PC-3 (cell line): ENCODE data around the gene EPS8L2.
"Not testable (repeated sequence)": the region's sequence is repeated elsewhere in the genome, so short reads cannot be mapped to it uniquely, and the experiment has no call there.

Experiments used
- CTCF ChIP-seq: fragments of 300-600 bp; sonication (generic); conservative IDR thresholded peaks from 2 replicates; pipeline ENCODE4 v1.5.1; 2017; ENCODE audit warnings: antibody characterized with exemption, low read depth, mild to moderate bottlenecking, low read length
- EZH2phosphoT487 ChIP-seq: fragments of 300-600 bp; sonication (generic); IDR thresholded peaks from 2 replicates; pipeline ENCODE4 v1.6.1; 2018; ENCODE audit warnings: mild to moderate bottlenecking, antibody characterized with exemption, low read length, borderline replicate concordance

- not testable (repeated sequence) for TF ChIP-seq EZH2phosphoT487, CTCF
These were observed 28.5 kb downstream of the EPS8L2 start for GRCh38 chr11:734541-734940.
